K562 (cell line): ENCODE results near the gene RBMS1. TPM values are rescaled to one million over a fixed set of nuclear protein-coding genes. Genes with fewer than 3 reads are reported as not detected.

Source experiments
- ARID4B ChIP-seq: sonication (generic); formaldehyde crosslinking; IDR thresholded peaks from 2 replicates; pipeline ENCODE4 v1.8.0; 2022; ENCODE audit warnings: mild to moderate bottlenecking, missing genetic modification reagents
- NFXL1 ChIP-seq: fragments of 450-650 bp; formaldehyde crosslinking; IDR thresholded peaks from 2 replicates; pipeline ENCODE4 v1.4.0; 2021; ENCODE audit warnings: mild to moderate bottlenecking
- SIN3B ChIP-seq: fragments of 450-650 bp; IDR thresholded peaks from 2 replicates; pipeline ENCODE4 v1.6.1; 2017; ENCODE audit warnings: low read depth, mild to moderate bottlenecking, moderate library complexity
- SIRT6 ChIP-seq: IDR thresholded peaks from one replicate; pipeline ENCODE4 v1.6.1; 2012; ENCODE audit warnings: low read depth, mild to moderate bottlenecking, control low read depth, inconsistent platforms, low read length, moderate library complexity
- ZNF518B ChIP-seq: fragments of 250-450 bp; sonication (Bioruptor Pico); IDR thresholded peaks from 2 replicates; pipeline ENCODE4 v1.5.0; 2021; ENCODE audit warnings: mild to moderate bottlenecking, moderate library complexity
- polyA plus RNA-seq, 8 experiments: library from polyadenylated mRNA; depleted of rRNA in 4 of 8; stranded (reverse) in 5 of 8; unstranded in 3 of 8; fragments of >200 nt; fragmentation: Nextera tagmentation in 2 of 8; fragmentation: Illumina TruSeq in 1 of 8; extraction: Ambion mirVana in 2 of 8; extraction: Trizol in 1 of 8; gene quantifications; 2 replicates each; pipeline versions ENCODE4 v1.2.1 to v1.2.3, GENCODE V29; 2011 to 2014; ENCODE audit warnings: inconsistent platforms in 1 of 8, missing spikeins in 1 of 8
- total RNA-seq, 7 experiments: library from RNA; depleted of rRNA in 6 of 7; stranded (reverse); fragments of >200 nt in 6 of 7; fragmentation: Illumina TruSeq in 2 of 7; extraction: Trizol in 2 of 7; gene quantifications; 2 replicates each; pipeline versions ENCODE4 v1.2.1 to v1.2.3, GENCODE V29; 2011 to 2021; ENCODE audit warnings: low replicate concordance in 1 of 7

Gene RBMS1
- total and polyA plus RNA-seq, 9 of the 15 experiments (the other 6 are each of a cell fraction or from before 2014, with no cell fraction given): 0.04 to 0.31 (median 0.09) TPM; not detected in 6

DNA sequence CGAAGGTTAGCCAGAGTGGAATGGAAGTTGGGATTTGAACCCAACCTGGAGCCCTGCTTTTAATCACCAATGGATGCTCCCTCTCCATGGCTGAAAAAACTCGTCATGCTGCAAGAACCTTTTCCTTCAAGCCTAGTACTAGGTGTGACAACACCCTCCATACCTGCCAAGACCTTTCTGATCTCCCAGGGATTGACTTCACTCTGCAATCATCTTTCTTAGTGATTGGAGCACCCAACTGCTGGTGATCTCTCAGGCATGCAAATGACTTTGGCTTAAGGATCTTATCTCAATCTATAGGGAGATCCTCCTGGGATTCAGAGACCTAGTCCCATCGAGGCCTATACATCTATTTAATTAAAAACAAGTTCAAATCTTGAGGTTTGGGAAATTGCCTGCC, 270.0 kb downstream of the RBMS1 start (continued):
- TF ChIP-seq SIN3B (no peak), NFXL1 (CRISPR knock-in tag) (no peak), ARID4B (CRISPR knock-in tag) (no peak), SIRT6 (no peak), ZNF518B (CRISPR knock-in tag) (no peak)
- TF ChIP-seq, all 486 proteins: peak for 0
